GM19328 (cell line): ENCODE results near the gene CACNG8.

Source experiments
- ATAC-seq: cut with Tn5 transposase; IDR thresholded peaks from one replicate; pipeline ENCODE4 v1.9.1; 2021; ENCODE audit warnings: mild to moderate bottlenecking, moderate library complexity; ENCODE audit not compliant: unreplicated experiment

Gene CACNG8

GRCh38 chr19:53961523-53962356 is 997 bp upstream of the CACNG8 start:
- ATAC-seq, result no peak

GRCh38 chr19:53965091-53965490 is 2.4 kb downstream of the CACNG8 start:
- ATAC-seq, result no peak

- no peak for ATAC-seq
Observed at GRCh38 chr19:53966931-53967330, 4.2 kb downstream of the CACNG8 start.

GRCh38 chr19:53969366-53969765 is 6.6 kb downstream of the CACNG8 start:
- ATAC-seq, result no peak

- ATAC-seq, result no peak
Observed at GRCh38 chr19:53971673-53972072, 8.9 kb downstream of the CACNG8 start.

GRCh38 chr19:53977429-53977990 is 14.8 kb downstream of the CACNG8 start:
- ATAC-seq, result no peak

GRCh38 chr19:53977991-53978731 is 15.4 kb downstream of the CACNG8 start:
- ATAC-seq, result no peak

- ATAC-seq, result no peak
Observed at GRCh38 chr19:53978975-53979801, 16.5 kb downstream of the CACNG8 start.

- ATAC-seq, result no peak
Observed at GRCh38 chr19:53980539-53981375, 18.0 kb downstream of the CACNG8 start.

GRCh38 chr19:53981376-53981951 is 18.7 kb downstream of the CACNG8 start:
- no peak for ATAC-seq

GRCh38 chr19:53982001-53982451 is 19.3 kb downstream of the CACNG8 start:
- no peak for ATAC-seq

GRCh38 chr19:53982611-53983010 is 19.9 kb downstream of the CACNG8 start:
- ATAC-seq, result no peak

- no peak for ATAC-seq
Observed at GRCh38 chr19:53983457-53984289, 20.9 kb downstream of the CACNG8 start.

GRCh38 chr19:53985863-53986262 is 23.1 kb downstream of the CACNG8 start:
- no peak for ATAC-seq

GRCh38 chr19:53988981-53989380 is 26.2 kb downstream of the CACNG8 start:
- ATAC-seq, result no peak

GRCh38 chr19:53989600-53990533 is 27.1 kb downstream of the CACNG8 start:
- ATAC-seq, result no peak

GRCh38 chr19:53991224-53992113 is 28.7 kb downstream of the CACNG8 start, which contains the start of gene CACNG6:
Gene CACNG6, plus strand, starts transcription at chr19:53991637. Its CDS starts 1,241 bp downstream, at chr19:53992878.
- no peak for ATAC-seq
